ENCODE measurements around the gene RTKN. TPM values are rescaled to one million over a fixed set of nuclear protein-coding genes. Genes with fewer than 3 reads are reported as not detected.
A peak's percentile ranks its signal among the peaks of the same experiment; 100 is the strongest.

RTKN gene
- total and polyA plus RNA-seq, 2 experiments from 2014 or later, result 74.2 to 77.5 TPM

DNA sequence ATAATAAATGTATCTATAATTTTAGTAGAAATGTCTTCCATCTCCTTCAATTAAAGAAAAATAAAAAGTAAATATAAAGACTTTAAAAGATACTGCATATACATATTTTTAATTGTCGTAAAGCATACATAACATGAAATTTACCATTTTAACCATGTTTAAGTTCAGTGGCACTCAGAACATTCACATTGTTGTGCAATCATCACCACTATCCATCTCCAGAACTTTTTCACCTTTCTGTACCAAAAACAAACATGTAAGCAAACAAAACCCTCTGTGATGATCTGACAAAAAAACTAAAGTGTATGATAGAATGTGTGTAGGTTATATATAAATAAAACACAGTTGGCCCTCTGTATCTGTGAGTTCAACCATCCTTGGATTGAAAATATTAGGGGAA, 48.2 kb downstream of the RTKN start:
- H3K4me3 ChIP-seq, result no peak overlapping the region
- H3K4me1 ChIP-seq (ENCODE audit: insufficient read depth), result peaks cover 14% of the 10 kb centered on the region
- no peak for DNase-seq (ENCODE audit: low spot score)
- no peaks in the 10 kb centered on the region for H3K9me3 ChIP-seq (ENCODE audit: low read depth)
- TF ChIP-seq, protein P1, sequence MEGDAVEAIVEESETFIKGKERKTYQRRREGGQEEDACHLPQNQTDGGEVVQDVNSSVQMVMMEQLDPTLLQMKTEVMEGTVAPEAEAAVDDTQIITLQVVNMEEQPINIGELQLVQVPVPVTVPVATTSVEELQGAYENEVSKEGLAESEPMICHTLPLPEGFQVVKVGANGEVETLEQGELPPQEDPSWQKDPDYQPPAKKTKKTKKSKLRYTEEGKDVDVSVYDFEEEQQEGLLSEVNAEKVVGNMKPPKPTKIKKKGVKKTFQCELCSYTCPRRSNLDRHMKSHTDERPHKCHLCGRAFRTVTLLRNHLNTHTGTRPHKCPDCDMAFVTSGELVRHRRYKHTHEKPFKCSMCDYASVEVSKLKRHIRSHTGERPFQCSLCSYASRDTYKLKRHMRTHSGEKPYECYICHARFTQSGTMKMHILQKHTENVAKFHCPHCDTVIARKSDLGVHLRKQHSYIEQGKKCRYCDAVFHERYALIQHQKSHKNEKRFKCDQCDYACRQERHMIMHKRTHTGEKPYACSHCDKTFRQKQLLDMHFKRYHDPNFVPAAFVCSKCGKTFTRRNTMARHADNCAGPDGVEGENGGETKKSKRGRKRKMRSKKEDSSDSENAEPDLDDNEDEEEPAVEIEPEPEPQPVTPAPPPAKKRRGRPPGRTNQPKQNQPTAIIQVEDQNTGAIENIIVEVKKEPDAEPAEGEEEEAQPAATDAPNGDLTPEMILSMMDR (IDR thresholded peaks at IDR 0.05; ENCODE audit: poor library complexity), result no peak
- TF ChIP-seq EZH2phosphoT487 (IDR thresholded peaks at IDR 0.05; ENCODE audit: low read depth, severe bottlenecking, unreplicated experiment), result no peak
- no peak for TF ChIP-seq EZH2 (IDR thresholded peaks at IDR 0.05; ENCODE audit: borderline replicate concordance)
- peaks cover 16% of the 10 kb centered on the region for H4K20me1 ChIP-seq (ENCODE audit: insufficient read depth, poor library complexity, severe bottlenecking)
- H3K36me3 ChIP-seq (replicated peaks; ENCODE audit: insufficient read depth, low read depth), result no peaks in the 10 kb centered on the region
- 95% methylated on average over 1 of the region's 1 CpG for WGBS (ENCODE audit: low lambda C conversion rate, missing lambda C conversion rate)
- peaks cover 31% of the 10 kb centered on the region for H3K79me2 ChIP-seq
- H3K27me3 ChIP-seq, result no peaks in the 10 kb centered on the region
- no peak overlapping the region for H2AFZ ChIP-seq
- no peak overlapping the region for H3K27ac ChIP-seq
- no peak overlapping the region for H3K4me2 ChIP-seq
- no peaks in the 10 kb centered on the region for H3K9me2 ChIP-seq (replicated peaks; ENCODE audit: insufficient read depth)

DNA sequence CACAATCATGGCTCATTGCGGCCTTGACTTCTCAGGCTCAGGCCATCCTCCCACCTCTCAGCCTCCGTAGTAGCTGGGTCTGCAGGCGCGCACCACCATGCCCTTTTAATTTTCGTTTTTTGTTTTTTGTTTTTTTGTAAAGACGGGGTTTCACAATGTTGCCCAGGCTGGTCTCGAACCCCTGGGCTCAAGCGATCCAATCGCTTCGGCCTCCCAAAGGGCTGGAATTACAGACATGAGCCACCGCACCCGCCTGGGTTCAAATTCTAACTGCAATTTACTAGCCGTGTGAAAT, 49.3 kb downstream of the RTKN start:
- H3K79me2 ChIP-seq, result peaks cover 43% of the 10 kb centered on the region
- H4K20me1 ChIP-seq (ENCODE audit: insufficient read depth, poor library complexity, severe bottlenecking), result peaks cover 18% of the 10 kb centered on the region
- H3K4me1 ChIP-seq (ENCODE audit: insufficient read depth), result peaks cover 14% of the 10 kb centered on the region
- no peaks in the 10 kb centered on the region for H3K9me3 ChIP-seq (ENCODE audit: low read depth)
- no peaks in the 10 kb centered on the region for H3K27me3 ChIP-seq
- peak overlapping the region; percentile 79 for H3K4me2 ChIP-seq
- no peak for DNase-seq (ENCODE audit: low spot score)
- no peak overlapping the region for H3K4me3 ChIP-seq
- TF ChIP-seq, protein P1 (IDR thresholded peaks at IDR 0.05; ENCODE audit: poor library complexity), result no peak
- no peak for TF ChIP-seq EZH2phosphoT487 (IDR thresholded peaks at IDR 0.05; ENCODE audit: low read depth, severe bottlenecking, unreplicated experiment)
- no peaks in the 10 kb centered on the region for H3K9me2 ChIP-seq (replicated peaks; ENCODE audit: insufficient read depth)
- H2AFZ ChIP-seq, result peak overlapping the region; percentile 89
- no peaks in the 10 kb centered on the region for H3K36me3 ChIP-seq (replicated peaks; ENCODE audit: insufficient read depth, low read depth)
- 71% methylated on average over 13 of the region's 13 CpGs for WGBS (ENCODE audit: low lambda C conversion rate, missing lambda C conversion rate)
- no peak overlapping the region for H3K27ac ChIP-seq

DNA sequence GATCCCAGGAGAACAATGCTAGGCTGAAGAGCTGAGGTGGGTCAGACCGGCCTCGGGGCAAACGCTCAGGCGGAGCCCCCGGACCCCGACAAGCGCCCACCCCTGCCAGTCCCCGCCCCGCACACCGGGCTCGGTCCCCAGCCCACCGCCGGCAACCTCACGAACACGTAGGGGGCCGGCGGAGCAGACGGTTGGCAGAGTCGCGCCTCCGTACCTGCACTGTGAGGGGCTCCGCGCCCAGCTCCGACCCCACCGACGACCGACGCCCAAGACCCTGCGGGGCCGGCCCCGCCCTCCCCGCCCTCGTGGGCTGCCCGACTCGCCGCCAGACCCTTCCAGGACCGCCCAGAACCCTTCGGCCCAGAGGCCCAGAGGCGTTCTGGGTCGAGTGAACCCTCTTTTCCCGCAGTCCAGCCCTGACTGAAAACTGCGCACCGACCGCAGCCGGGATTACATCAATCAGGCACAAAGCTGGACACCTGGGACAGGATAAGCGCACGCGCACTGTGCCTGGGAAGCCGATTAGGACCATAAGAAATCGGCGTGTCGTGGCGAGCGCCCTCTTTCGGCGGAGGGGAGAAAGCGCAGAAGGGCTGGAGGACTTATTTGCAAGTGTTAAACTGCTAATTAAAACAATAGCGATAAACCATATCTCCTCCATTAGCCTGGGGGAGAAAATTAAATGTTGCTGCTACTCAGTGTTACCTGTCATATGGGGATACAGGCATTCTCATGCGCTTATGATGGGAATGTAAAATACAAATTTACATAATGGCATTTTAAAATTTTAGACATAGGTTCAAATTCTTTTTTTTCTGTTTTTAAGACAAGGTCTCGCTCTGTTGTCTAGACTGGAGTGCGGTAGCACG, 49.9 kb downstream of the RTKN start:
- Histone ChIP-seq H3K79me2 (peaks cover 48% of the 10 kb centered on the region), H3K4me3 (peak overlapping the region; percentile 62), H3K36me3 (replicated peaks; ENCODE audit: insufficient read depth, low read depth) (no peaks in the 10 kb centered on the region), H3K9me2 (replicated peaks; ENCODE audit: insufficient read depth) (no peaks in the 10 kb centered on the region), H3K4me2 (peak overlapping the region; percentile 79), H3K27me3 (no peaks in the 10 kb centered on the region), H4K20me1 (ENCODE audit: insufficient read depth, poor library complexity, severe bottlenecking) (peaks cover 22% of the 10 kb centered on the region), H3K4me1 (ENCODE audit: insufficient read depth) (peaks cover 14% of the 10 kb centered on the region), H3K9me3 (ENCODE audit: low read depth) (no peaks in the 10 kb centered on the region), H3K27ac (peak overlapping the region; percentile 97), H2AFZ (peak overlapping the region; percentile 89)
- peak; percentile 96 for DNase-seq (ENCODE audit: low spot score)
- 3% methylated on average over 53 of the region's 62 CpGs for WGBS (ENCODE audit: low lambda C conversion rate, missing lambda C conversion rate)
- TF ChIP-seq EZH2 (IDR thresholded peaks at IDR 0.05; ENCODE audit: borderline replicate concordance), result no peak
- TF ChIP-seq, protein P1 (IDR thresholded peaks at IDR 0.05; ENCODE audit: poor library complexity), result peak; percentile 99
